ENCODE data around the gene BTNL9.

DNA sequence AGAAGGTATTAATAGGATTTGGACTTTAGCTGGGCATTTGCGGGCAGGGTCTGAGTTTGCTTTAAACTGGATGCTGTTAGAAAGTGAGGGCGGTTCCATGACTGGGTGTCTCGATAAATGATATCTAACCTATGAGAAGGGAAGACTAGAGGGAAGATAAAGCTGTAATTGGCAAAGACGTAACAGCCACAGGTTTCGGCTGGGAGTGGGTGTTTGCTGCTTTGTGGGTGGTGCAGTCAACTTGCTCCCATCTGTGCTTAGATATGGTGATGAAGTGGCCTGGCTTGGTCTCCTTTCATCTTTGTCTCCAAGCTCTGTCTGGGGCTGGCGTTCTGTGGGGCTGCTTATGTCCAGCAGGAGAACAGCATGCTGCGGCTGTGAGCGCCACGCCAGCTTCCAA, 67.6 kb downstream of the BTNL9 start:
- no peak for TF ChIP-seq EZH2phosphoT487 (conservative IDR thresholded peaks at IDR 0.05; ENCODE audit: low read length)
- TF ChIP-seq, protein P1, sequence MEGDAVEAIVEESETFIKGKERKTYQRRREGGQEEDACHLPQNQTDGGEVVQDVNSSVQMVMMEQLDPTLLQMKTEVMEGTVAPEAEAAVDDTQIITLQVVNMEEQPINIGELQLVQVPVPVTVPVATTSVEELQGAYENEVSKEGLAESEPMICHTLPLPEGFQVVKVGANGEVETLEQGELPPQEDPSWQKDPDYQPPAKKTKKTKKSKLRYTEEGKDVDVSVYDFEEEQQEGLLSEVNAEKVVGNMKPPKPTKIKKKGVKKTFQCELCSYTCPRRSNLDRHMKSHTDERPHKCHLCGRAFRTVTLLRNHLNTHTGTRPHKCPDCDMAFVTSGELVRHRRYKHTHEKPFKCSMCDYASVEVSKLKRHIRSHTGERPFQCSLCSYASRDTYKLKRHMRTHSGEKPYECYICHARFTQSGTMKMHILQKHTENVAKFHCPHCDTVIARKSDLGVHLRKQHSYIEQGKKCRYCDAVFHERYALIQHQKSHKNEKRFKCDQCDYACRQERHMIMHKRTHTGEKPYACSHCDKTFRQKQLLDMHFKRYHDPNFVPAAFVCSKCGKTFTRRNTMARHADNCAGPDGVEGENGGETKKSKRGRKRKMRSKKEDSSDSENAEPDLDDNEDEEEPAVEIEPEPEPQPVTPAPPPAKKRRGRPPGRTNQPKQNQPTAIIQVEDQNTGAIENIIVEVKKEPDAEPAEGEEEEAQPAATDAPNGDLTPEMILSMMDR (IDR thresholded peaks at IDR 0.05; ENCODE audit: insufficient read depth, low read length, poor library complexity, severe bottlenecking), result no peak
